ENCODE measurements around the gene KHSRP. TPM values are rescaled to one million over a fixed set of nuclear protein-coding genes. Genes with fewer than 3 reads are reported as not detected.

Gene KHSRP
- total and polyA plus RNA-seq, 2 of the 13 experiments (the other 11 are each of a cell fraction or from before 2014, with no cell fraction given) = 72.1 to 129 TPM

GRCh38 chr19:6464070-6464873 is 39.7 kb upstream of the KHSRP start, which contains the start of gene CRB3 (continued):
- TF ChIP-seq IKZF4 (CRISPR knock-in tag; IDR thresholded peaks at IDR 0.05; ENCODE audit: borderline replicate concordance, low read depth, not compliant biosample characterization) (no peak), ARID4A (CRISPR knock-in tag; IDR thresholded peaks at IDR 0.05; ENCODE audit: borderline replicate concordance) (peak; percentile 75; the same call in 1 of the 2 replicates), TFDP2 (CRISPR knock-in tag; IDR thresholded peaks at IDR 0.05) (0 out of 2 replicates have a peak, but pooled peaks have one; percentile 22), SOX5 (CRISPR knock-in tag; IDR thresholded peaks at IDR 0.05; ENCODE audit: borderline replicate concordance) (no peak), ATF4 (CRISPR knock-in tag; IDR thresholded peaks at IDR 0.05) (no peak), CSRNP1 (CRISPR knock-in tag; IDR thresholded peaks at IDR 0.05) (0 out of 2 replicates have a peak, but pooled peaks have one; percentile 73), CBX1 (IDR thresholded peaks at IDR 0.05; ENCODE audit: low read depth) (peak; percentile 60), RAD51 (IDR thresholded peaks at IDR 0.05; ENCODE audit: borderline replicate concordance) (peak; percentile 96), MBNL3 (CRISPR knock-in tag; conservative IDR thresholded peaks at IDR 0.05) (no peak), PHF8 (CRISPR knock-in tag; IDR thresholded peaks at IDR 0.05) (peak; percentile 89), RARA (CRISPR knock-in tag; IDR thresholded peaks at IDR 0.05) (peak; percentile 4; the same call in 1 of the 2 replicates), ARID3A (IDR thresholded peaks at IDR 0.05; ENCODE audit: low read depth, low read length) (no peak), ZNF20 (CRISPR knock-in tag; IDR thresholded peaks at IDR 0.05) (0 out of 2 replicates have a peak, but pooled peaks have one; percentile 24), YEATS4 (CRISPR knock-in tag; IDR thresholded peaks at IDR 0.05; ENCODE audit: borderline replicate concordance) (0 out of 2 replicates have a peak, but pooled peaks have one; percentile 37)
